ENCODE results near the gene NIPAL1.

NIPAL1 gene

DNA sequence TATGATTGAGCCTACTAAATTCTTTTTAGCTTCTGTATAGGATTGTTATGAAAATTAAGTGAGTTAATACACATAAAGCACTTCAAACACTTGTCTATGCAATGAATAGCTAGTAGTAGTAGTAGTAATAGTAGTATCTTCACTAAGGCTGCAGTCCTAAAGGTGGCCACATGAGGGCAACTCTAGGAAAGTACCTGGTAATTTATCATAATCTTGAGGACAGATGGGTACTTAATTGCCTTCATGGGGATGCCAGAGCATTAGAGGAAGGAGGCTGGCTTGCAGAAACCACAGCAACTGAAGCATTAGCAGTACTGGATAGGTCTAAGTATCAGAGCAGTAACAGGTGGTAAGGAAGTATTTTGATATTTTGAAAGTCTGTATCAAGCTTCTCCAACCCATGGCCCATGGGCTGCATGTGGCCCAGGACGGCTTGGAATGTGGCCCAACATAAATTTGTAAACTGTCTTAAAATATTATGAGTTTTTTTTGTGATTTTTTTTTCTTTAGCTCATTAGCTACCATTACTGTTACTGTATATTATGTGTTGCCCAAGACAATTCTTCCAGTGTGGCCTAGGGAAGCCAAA is 17.3 kb downstream of the NIPAL1 start:
- no peak overlapping the region for H3K4me3 Mint-ChIP-seq
- no peak for DNase-seq
- no peaks in the 10 kb centered on the region for H3K9me3 Mint-ChIP-seq
- H3K27me3 Mint-ChIP-seq (ENCODE audit: low read depth, poor library complexity) = no peaks in the 10 kb centered on the region
- TF ChIP-seq, protein P1, sequence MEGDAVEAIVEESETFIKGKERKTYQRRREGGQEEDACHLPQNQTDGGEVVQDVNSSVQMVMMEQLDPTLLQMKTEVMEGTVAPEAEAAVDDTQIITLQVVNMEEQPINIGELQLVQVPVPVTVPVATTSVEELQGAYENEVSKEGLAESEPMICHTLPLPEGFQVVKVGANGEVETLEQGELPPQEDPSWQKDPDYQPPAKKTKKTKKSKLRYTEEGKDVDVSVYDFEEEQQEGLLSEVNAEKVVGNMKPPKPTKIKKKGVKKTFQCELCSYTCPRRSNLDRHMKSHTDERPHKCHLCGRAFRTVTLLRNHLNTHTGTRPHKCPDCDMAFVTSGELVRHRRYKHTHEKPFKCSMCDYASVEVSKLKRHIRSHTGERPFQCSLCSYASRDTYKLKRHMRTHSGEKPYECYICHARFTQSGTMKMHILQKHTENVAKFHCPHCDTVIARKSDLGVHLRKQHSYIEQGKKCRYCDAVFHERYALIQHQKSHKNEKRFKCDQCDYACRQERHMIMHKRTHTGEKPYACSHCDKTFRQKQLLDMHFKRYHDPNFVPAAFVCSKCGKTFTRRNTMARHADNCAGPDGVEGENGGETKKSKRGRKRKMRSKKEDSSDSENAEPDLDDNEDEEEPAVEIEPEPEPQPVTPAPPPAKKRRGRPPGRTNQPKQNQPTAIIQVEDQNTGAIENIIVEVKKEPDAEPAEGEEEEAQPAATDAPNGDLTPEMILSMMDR (IDR thresholded peaks at IDR 0.05) = peak; percentile 40
- H3K4me1 Mint-ChIP-seq = no peaks in the 10 kb centered on the region
- no peaks in the 10 kb centered on the region for H3K36me3 Mint-ChIP-seq (ENCODE audit: low read depth)
- no peak overlapping the region for H3K27ac Mint-ChIP-seq

- no peaks in the 10 kb centered on the region for H3K9me3 Mint-ChIP-seq
- no peaks in the 10 kb centered on the region for H3K4me1 Mint-ChIP-seq
- TF ChIP-seq, protein P1 (IDR thresholded peaks at IDR 0.05) = no peak
- no peak overlapping the region for H3K4me3 Mint-ChIP-seq
- no peak for DNase-seq
- no peak overlapping the region for H3K27ac Mint-ChIP-seq
- H3K36me3 Mint-ChIP-seq (ENCODE audit: low read depth) = no peaks in the 10 kb centered on the region
- H3K27me3 Mint-ChIP-seq (ENCODE audit: low read depth, poor library complexity) = no peaks in the 10 kb centered on the region
Measured at GRCh38 chr4:48035952-48036351, 19.4 kb downstream of the NIPAL1 start.

GRCh38 chr4:48037117-48037462 is 20.5 kb downstream of the NIPAL1 start:
- TF ChIP-seq, protein P1 (IDR thresholded peaks at IDR 0.05) = no peak
- no peak for DNase-seq
- Mint-ChIP-seq H3K9me3 (no peaks in the 10 kb centered on the region), H3K27me3 (ENCODE audit: low read depth, poor library complexity) (no peaks in the 10 kb centered on the region), H3K36me3 (ENCODE audit: low read depth) (no peaks in the 10 kb centered on the region), H3K4me3 (no peak overlapping the region), H3K4me1 (peaks cover 4% of the 10 kb centered on the region), H3K27ac (no peak overlapping the region)

DNA sequence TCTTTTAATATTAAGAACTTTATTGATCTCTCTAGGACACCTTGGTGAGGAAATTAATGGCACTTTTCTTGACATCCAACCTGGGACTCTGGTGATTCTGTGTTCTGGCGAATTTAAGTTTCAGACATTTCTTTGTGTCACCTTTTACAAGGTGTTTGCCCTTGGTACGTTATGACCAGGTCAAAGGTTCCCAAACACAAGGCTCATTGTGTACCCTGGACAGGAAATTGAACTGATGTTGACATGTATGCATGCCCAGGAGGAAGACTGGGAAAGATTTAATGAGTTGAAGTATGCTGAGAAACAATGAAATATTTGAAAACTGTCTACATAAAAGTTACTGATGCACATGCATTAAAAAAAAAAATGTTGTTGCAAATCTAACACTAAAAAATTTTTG is 22.1 kb downstream of the NIPAL1 start:
- TF ChIP-seq, protein P1 (IDR thresholded peaks at IDR 0.05) = no peak
- H3K9me3 Mint-ChIP-seq = no peaks in the 10 kb centered on the region
- no peak for DNase-seq
- H3K27ac Mint-ChIP-seq = no peak overlapping the region
- H3K4me3 Mint-ChIP-seq = no peak overlapping the region
- no peaks in the 10 kb centered on the region for H3K27me3 Mint-ChIP-seq (ENCODE audit: low read depth, poor library complexity)
- no peaks in the 10 kb centered on the region for H3K36me3 Mint-ChIP-seq (ENCODE audit: low read depth)
- H3K4me1 Mint-ChIP-seq = peaks cover 17% of the 10 kb centered on the region

- Mint-ChIP-seq H3K4me1 (peaks cover 17% of the 10 kb centered on the region), H3K9me3 (no peaks in the 10 kb centered on the region), H3K36me3 (ENCODE audit: low read depth) (no peaks in the 10 kb centered on the region), H3K27me3 (ENCODE audit: low read depth, poor library complexity) (no peaks in the 10 kb centered on the region), H3K4me3 (no peak overlapping the region), H3K27ac (no peak overlapping the region)
- no peak for DNase-seq
- TF ChIP-seq, protein P1 (IDR thresholded peaks at IDR 0.05) = no peak
Measured at GRCh38 chr4:48039561-48039960, 23.0 kb downstream of the NIPAL1 start.

- TF ChIP-seq, protein P1 (IDR thresholded peaks at IDR 0.05) = no peak
- Mint-ChIP-seq H3K27ac (no peak overlapping the region), H3K9me3 (no peaks in the 10 kb centered on the region), H3K4me1 (peaks cover 17% of the 10 kb centered on the region), H3K36me3 (ENCODE audit: low read depth) (no peaks in the 10 kb centered on the region), H3K27me3 (ENCODE audit: low read depth, poor library complexity) (no peaks in the 10 kb centered on the region), H3K4me3 (no peak overlapping the region)
- no peak for DNase-seq
Measured at GRCh38 chr4:48041535-48042137, 25.1 kb downstream of the NIPAL1 start.
